Measurements from ENCODE around the gene ABCC3. TPM values are rescaled to one million over a fixed set of nuclear protein-coding genes. Genes with fewer than 3 reads are reported as not detected.

The ABCC3 gene, protein sequence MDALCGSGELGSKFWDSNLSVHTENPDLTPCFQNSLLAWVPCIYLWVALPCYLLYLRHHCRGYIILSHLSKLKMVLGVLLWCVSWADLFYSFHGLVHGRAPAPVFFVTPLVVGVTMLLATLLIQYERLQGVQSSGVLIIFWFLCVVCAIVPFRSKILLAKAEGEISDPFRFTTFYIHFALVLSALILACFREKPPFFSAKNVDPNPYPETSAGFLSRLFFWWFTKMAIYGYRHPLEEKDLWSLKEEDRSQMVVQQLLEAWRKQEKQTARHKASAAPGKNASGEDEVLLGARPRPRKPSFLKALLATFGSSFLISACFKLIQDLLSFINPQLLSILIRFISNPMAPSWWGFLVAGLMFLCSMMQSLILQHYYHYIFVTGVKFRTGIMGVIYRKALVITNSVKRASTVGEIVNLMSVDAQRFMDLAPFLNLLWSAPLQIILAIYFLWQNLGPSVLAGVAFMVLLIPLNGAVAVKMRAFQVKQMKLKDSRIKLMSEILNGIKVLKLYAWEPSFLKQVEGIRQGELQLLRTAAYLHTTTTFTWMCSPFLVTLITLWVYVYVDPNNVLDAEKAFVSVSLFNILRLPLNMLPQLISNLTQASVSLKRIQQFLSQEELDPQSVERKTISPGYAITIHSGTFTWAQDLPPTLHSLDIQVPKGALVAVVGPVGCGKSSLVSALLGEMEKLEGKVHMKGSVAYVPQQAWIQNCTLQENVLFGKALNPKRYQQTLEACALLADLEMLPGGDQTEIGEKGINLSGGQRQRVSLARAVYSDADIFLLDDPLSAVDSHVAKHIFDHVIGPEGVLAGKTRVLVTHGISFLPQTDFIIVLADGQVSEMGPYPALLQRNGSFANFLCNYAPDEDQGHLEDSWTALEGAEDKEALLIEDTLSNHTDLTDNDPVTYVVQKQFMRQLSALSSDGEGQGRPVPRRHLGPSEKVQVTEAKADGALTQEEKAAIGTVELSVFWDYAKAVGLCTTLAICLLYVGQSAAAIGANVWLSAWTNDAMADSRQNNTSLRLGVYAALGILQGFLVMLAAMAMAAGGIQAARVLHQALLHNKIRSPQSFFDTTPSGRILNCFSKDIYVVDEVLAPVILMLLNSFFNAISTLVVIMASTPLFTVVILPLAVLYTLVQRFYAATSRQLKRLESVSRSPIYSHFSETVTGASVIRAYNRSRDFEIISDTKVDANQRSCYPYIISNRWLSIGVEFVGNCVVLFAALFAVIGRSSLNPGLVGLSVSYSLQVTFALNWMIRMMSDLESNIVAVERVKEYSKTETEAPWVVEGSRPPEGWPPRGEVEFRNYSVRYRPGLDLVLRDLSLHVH (N-terminal part only)
- polyA plus RNA-seq (ENCODE audit: insufficient read depth in 1 of 5, insufficient read length in 5 of 5, low replicate concordance in 1 of 5) = 10 to 100 TPM; 27.4 to 61.4 (median 39.5) TPM
- long read RNA-seq, donor 1, full-length matches to known transcripts = 3 of 3 reads
- long read RNA-seq, donor 1, partial matches to known transcripts = 0 of 3 reads
- long read RNA-seq, donor 1, other reads (novel, unspliced or antisense) = 0 of 3 reads
- long read RNA-seq, donor 2, partial matches to known transcripts = 0 of 1 reads
- long read RNA-seq, donor 2, other reads (novel, unspliced or antisense) = 0 of 1 reads
- long read RNA-seq, donor 3, full-length matches to known transcripts = 6 of 6 reads
- long read RNA-seq, donor 3, partial matches to known transcripts = 0 of 6 reads
- long read RNA-seq, donor 3, other reads (novel, unspliced or antisense) = 0 of 6 reads
- long read RNA-seq, donor 4, partial matches to known transcripts = 5 of 7 reads
- long read RNA-seq, donor 4, other reads (novel, unspliced or antisense) = 0 of 7 reads
- long read RNA-seq, donor 5, partial matches to known transcripts = 0 of 2 reads
- long read RNA-seq, donor 5, other reads (novel, unspliced or antisense) = 0 of 2 reads
- long read RNA-seq, donor 6, partial matches to known transcripts = 0 of 3 reads
- long read RNA-seq, donor 6, other reads (novel, unspliced or antisense) = 0 of 3 reads
- long read RNA-seq, donor 7, full-length matches to known transcripts = 5 of 5 reads
- long read RNA-seq, donor 7, partial matches to known transcripts = 0 of 5 reads
- long read RNA-seq, donor 7, other reads (novel, unspliced or antisense) = 0 of 5 reads
- long read RNA-seq, donor 8, full-length matches to known transcripts = 2 of 2 reads
- long read RNA-seq, donor 8, partial matches to known transcripts = 0 of 2 reads
- long read RNA-seq, donor 8, other reads (novel, unspliced or antisense) = 0 of 2 reads

DNA sequence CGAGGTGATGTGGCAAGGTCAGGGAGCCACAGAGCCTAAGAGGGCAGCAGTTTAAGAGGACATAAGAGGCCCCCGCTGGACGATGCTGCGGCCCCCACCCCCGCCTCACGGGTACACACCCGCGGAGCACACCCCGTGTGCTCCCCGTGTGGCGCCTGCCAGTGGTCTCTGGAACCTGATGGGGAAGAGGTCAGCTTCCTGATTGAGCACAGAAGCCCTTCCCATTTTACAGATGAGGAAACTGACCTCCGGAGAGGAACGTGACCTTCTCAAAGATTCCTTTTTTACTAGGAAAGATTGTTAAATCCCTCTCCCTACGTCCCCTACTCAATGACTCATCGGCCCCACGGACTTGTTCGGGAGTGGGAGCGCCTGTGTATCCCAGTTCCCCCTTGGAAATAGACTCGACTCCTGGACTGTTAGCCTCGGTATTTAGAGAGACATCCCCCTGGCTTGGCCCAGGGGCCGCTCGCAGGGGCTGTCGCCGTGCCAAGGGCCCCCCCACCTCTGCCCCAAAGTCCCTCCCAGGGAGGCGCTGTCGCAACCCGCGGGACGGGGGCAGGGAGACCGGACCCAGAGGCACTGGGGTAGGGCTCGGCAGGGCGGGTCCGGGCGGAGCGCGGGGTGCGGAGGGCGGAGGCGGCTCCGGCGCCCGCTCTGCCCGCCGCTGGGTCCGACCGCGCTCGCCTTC lies at the start of gene ABCC3:
Gene ABCC3, plus strand, starts transcription at position 658 of the 691 bp plus-strand sequence. CDS start 56 bp downstream, outside the sequence.
- peak; percentile 73 to 77 for DNase-seq

DNA sequence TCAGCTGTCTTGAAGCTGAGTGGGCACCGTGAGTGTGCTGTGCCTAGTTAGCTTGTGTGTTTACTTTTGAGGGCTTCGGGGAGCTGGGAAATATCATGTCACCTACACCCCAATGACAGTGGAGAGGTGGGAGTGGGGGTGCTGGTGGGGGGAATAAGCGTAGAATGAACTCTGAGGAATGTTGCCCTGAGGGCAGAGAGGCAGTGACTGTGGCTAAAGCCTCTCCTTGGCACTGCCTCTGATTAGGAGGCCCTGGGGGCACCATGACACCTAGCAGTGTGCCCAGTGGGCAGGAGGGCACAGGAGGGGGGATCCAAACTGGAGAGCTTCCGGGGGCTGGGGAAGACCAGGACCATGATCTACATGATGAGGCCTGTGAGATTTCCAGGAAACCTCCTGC lies 49.3 kb upstream of the ABCC3 start:
- no peak for DNase-seq

DNA sequence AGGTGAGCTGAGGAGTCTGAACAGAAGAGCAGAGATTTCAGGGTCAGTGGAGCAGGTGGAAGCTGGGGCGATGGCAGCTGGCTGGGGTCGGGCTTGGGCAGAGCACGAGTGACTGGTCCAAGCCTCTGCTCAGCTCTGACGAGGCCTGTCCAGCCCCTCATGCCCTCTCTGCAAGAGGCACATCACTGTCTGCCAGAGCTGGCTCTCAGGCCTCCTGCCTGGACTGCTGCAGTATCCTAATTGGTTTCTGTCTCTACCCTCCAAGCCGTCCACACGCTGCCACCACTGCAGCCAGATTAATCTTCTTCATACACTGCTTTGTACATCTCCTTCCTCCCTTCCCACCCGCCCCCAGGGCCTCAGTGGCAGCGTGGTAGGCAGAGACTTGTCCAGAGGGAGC lies 48.8 kb upstream of the ABCC3 start:
- no peak for DNase-seq

DNA sequence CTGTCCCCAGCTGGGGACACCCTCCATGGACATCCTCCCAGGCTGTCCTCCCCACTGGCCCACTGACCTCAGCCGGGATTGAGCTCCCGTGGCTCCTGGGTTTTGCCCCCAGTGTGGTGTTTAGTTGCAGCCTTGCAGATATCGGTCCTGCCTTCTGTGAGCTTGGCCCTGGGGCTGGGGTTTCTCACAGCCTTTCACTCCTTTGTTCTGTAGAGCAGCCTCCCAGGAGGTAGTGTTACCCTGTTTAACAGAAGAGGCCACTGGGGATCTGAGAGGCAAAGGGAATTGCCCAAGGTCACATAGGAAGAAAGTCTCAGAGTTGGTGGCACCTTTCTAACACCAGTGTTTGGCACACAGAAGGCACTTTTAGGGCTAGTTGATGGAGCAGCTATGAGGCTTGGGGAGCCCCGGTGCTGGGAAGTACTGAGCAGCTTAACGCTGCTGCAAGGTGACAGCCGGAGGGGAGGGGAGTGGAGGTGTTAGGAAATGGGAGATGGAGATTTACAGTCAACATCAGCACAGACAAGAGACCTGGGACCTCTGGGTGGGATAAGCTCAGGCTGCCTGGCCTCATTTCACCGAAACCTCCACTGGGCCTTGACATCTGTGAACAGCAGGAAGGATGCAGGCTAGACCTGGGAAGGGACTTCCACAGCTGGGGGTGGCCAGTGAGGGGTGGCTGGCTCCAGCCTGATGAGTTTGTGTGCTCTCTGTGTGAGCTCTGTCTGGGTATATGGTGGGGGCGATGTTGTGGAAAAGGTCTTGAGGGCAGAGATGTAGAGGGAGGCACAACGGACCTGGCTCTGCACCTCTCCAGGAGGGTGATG lies 48.0 kb upstream of the ABCC3 start:
- no peak for DNase-seq

DNA sequence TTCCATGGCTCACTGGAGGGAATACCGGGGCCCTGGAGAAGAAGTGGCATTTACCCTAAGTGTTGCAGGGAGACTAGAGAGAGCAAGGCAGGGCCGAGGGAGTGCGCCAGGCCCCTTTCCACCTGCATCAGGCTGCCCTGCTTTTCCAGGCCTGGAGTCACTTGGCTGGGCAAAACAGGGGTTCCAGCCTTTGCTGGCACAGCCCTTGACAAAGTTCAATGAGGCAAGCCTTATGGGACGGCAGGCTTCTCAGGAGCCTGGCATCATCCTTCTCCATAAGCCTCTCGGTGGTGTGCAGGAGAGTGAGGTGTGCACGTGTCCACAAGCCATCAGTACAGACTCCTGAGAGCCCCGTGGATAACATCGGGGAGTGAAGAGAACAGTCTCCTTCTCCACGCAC lies 47.1 kb upstream of the ABCC3 start:
- DNase-seq = no peak

DNA sequence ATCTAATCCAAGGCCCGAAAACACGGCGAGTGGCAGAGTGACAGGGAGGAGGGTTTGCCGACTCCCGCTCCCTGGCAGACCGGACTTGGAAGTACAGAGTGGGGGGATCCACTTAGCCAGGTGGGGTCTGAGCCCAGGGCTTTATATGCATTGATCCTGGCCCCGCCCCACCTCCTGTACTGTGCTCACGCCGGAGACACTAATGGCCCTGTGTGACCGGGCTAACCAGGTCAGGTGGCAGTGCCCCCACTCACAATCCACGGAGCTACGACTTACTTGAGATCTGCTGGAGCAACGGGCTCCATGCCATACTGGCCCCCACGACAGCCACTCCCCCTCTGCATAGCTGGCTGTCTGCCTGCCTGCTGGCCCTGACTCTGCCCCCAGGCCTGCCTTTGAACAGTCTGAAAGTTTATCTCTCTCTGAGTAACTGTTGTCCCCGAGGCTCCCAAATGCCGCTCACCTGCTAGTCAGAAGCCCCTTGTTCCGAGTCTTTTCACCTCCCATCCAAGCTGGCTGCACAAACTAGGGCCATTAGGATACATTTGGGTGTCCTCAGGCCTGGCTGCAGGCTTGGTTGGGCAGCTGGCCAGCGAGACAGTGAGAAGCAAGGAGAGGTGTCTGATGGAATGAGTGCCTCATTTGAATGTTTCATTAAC lies 46.2 kb upstream of the ABCC3 start:
- peak in 1 of 2 donors; percentile 59 for DNase-seq

DNA sequence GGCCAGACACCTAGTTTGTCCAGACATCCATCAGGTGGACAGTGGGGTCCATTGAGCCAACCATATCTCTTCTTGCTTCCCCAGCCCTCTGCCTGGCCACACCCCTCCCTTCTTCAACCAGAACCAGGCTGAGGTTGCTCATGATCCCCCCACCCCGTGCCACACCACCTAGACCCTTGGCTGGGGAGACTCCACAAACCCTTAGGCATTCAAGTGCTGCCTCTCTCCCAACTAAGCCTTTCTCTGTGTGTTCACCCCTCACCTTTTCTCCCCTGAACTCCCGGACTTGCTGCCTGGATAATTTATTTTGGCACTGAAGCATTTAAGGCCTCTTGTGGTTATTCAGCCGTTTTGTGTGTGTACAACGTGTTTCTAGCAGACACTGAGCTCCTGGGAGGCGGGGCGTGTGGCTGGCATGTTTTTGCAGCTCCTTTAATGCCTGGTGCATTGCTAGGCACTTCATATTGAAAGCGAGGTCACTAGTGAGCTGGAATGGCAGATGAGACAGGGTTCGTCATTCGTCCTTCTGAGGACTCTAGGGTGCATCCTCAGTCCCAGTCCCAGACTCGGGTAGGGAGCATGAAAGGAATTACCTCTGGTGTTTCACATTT lies 45.5 kb upstream of the ABCC3 start:
- no peak for DNase-seq

DNA sequence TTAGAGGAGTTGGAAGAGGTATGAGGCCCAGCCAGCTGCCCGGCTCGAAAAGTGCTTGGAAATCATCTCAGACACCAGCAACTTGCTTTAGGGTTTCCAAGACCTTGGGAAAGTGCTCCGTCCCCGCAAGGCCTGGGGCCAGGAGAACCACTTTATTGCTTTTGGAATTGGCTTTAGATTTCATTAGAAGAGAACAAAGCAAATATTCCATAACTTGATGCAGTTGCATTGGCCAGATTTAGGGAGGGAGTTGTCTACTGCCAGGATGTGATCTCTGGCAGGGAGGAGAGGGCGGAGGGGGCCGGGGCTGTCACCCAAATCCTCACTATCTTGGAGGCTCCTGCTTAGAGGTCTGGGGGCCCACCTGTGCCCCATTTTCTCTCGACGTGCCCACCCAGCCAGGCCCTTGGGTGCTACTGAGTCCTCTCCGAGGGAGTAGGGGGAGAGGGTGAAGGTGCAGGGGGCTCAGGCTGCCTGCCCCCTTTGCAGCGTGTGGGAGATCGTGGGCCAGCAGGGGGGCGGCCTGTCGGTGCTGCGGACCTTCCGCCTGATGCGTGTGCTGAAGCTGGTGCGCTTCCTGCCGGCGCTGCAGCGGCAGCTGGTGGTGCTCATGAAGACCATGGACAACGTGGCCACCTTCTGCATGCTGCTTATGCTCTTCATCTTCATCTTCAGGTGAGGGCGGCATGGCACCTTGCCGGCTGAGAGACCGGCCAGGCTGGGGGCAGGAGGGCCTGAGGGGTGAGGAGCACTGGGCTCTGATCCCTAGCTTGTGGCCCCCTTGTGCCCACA lies 43.5 kb upstream of the ABCC3 start:
- DNase-seq = no peak

DNA sequence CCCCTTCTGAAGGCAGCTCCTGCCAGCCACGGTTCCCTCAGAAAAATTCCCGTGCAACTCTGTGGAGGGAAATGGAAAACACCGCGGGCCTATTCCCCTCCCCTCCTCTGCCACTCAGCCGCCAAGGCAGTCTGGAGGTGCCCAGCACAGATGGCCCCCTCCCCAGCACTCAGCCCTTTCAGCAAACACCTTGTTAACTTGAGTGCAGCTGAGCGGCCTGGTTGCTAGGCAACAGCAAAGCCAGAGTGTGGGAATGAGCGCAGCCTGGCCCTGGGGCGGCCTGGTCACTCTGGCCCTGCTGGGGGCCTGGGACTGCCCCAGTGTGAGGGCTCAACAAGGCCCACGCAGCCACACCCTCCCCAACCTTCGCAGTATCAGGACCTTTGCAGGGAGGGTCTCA lies 41.4 kb upstream of the ABCC3 start:
- DNase-seq = peak; percentile 73 to 74

DNA sequence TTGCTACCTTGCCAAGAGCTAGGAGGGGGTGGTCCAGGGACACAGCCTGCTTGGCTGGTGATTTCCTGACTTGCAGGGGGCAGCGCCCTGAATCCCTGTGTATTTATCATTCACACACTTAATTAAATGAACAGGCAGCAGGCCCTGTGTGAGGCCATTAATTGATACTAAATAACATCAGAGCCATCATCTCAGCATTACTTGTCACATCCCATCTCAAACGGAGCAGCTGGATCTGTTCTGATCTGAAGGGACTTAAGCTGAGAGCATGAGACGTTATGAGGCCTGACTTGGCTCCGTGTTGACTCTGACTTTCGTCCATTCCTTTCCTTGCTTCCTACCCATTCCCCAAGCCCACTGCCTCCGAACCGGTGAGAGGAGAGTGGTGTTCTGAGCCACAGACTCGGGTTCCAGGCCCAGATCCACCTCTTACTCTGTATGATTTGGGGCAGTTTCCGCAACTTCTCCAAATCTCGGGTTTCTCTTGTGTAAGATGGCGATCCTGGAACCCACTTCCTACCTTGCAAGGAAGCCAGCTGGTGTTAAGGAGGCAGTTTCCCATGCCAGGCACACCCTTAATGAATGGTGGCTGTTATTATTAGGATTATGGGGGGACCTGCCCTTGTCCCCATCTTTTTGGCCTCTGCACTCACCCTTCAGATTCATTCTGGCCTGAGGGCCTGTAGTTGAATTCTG lies 40.4 kb upstream of the ABCC3 start:
- DNase-seq = peak in 1 of 2 donors; percentile 32

DNA sequence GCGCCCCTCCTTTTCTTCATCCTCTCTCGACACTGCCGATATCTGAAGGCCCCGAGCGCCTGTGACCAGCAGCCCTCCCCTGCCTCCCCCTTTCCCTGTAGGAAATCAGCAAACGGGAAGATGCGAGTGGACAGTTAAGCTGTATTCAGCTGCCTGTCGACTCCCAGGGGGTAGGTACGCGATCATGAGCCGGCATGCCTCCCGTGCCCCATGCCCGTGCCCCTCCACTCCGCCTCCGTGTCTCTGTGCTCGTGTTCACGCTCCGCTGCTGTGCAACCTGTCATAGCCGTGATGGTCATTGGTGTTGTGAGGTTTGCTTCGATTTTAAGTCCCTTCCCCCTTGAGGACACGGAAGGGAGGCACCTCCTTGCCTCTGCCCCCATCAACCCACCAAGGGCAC lies 39.8 kb upstream of the ABCC3 start:
- no peak for DNase-seq

DNA sequence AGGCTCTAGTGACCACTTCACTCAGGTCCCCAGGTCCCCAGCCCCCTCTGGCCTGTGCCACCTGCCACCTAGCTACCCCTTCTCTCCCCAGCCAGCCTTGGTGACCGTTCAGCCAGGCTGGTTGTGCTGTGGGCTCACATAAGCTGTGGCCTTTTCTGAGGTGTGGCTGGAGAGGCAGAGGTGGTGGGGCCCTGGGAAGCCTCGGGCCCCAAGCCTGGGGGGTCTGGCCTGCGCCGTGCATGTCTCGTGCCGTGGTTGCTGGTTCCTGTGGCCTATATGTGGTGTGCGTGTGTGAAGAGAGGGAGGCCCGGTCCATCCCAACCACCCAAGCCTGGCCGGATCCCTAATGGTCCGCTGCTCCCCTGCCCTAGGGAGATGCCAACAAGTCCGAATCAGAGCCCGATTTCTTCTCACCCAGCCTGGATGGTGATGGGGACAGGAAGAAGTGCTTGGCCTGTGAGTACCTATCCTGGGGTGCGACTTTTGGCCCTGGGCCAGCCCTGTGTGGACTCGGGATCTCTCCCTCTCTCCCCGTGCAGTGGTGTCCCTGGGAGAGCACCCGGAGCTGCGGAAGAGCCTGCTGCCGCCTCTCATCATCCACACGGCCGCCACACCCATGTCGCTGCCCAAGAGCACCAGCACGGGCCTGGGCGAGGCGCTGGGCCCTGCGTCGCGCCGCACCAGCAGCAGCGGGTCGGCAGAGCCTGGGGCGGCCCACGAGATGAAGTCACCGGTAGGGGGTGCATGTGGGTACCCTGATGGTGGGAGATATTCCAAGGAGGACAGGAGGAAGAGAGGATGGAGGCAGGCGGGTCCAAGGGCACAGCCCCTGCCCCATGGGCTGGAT lies 38.3 kb upstream of the ABCC3 start:
- DNase-seq = no peak

DNA sequence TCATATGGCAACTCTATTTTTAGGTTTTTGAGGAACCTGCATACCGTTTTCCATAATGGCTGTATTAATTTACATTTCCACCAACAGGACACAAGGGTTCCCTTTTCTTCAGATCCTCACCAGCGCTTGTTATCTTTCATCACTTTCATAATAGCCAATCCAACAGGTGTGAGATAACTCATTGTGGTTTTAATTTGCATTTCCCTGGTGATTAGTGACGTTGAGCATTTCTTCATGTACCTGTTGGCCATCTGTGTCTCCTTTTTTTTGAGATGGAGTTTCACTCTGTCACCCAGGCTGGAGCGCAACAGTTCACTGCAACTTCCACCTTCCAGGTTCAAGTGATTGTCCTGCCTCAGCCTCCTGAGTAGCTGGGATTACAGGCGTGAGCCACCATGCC lies 36.2 kb upstream of the ABCC3 start:
- DNase-seq = no peak

DNA sequence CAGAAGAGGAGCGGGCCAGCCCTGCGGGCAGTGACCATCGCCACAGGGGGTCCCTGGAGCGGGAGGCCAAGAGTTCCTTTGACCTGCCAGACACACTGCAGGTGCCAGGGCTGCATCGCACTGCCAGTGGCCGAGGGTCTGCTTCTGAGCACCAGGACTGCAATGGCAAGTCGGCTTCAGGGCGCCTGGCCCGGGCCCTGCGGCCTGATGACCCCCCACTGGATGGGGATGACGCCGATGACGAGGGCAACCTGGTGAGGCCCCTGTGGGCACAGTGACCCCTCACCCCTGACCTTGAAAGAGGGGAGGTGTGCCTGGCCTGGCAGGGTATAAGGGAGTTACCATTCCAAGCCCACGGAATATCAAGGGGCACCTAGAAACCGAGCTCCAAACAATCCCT lies 35.1 kb upstream of the ABCC3 start:
- no peak for DNase-seq

Data from right lung (tissue), 10 donors.